ENCODE results near the gene SRPRB. TPM values are rescaled to one million over a fixed set of nuclear protein-coding genes. Genes with fewer than 3 reads are reported as not detected.

Gene SRPRB
- total and polyA plus RNA-seq, 9 of the 15 experiments (the other 6 are each of a cell fraction or from before 2014, with no cell fraction given): 29.5 to 66.0 (median 41.4) TPM

GRCh38 chr3:133828576-133829309, 23.1 kb downstream of the SRPRB start:
- intact Hi-C loops (cut with micrococcal nuclease) (no loop called here), in situ Hi-C loops (cut with MboI) (no loop called here)
- no TSS peak for BruUV-seq (replicated peaks)
- CTCF ChIA-PET (ENCODE audit: low intra/inter-chr PET ratio): no interaction called here
- POLR2A ChIA-PET: interaction anchor here (1.2 to 1.3 kb wide), 2 partner anchors 11 to 15 kb away, joined by 4 to 5 read pairs; no protein-coding TSS in a partner anchor
- no peaks in the 10 kb centered on the region for H3K9me1 ChIP-seq (ENCODE audit: control insufficient read depth, insufficient read depth, low read length)
- peak overlapping the region; percentile 30; the same call in 1 of the 2 replicates for H3K4me2 ChIP-seq (ENCODE audit: insufficient read depth, low read length)
- WGBS (ENCODE audit: insufficient coverage, low coverage, missing lambda C conversion rate): 14% methylated on average over 11 of the region's 12 CpGs
- H3K79me2 ChIP-seq (ENCODE audit: control insufficient read depth, insufficient read depth, low read length): no peaks in the 10 kb centered on the region
- peak overlapping the region in 1 of 2 experiments; percentile 66; a peak in 1 of 4 replicates for H3K9ac ChIP-seq (ENCODE audit: insufficient read depth in 1 of 2, low read depth in 2 of 2, low read length in 2 of 2)
- no peaks in the 10 kb centered on the region for H3K27me3 ChIP-seq (ENCODE audit: control insufficient read depth in 2 of 2, insufficient read depth in 2 of 2, low read length in 2 of 2)
- no peaks in the 10 kb centered on the region for H3K9me3 ChIP-seq (replicated peaks; ENCODE audit: control insufficient read depth, insufficient read depth, low read depth, low read length)
- no peak overlapping the region for H3K27ac ChIP-seq (ENCODE audit: extremely low read depth, low read depth, low read length)
- H4K20me1 ChIP-seq (replicated peaks; ENCODE audit: control insufficient read depth, insufficient read depth, low read length): no peaks in the 10 kb centered on the region
- peaks cover 14% of the 10 kb centered on the region; the same call in 2 of the 3 replicates for H3K36me3 ChIP-seq (ENCODE audit: control insufficient read depth, insufficient read depth, low read length)
- H3K4me3 ChIP-seq: no peak overlapping the region
- ATAC-seq (peak; percentile 99), FAIRE-seq (peak; percentile 70), DNase-seq (ENCODE audit: extremely low read depth in 1 of 4, low spot score in 3 of 4) (peak; percentile 70 to 82 (median 80))
- peaks cover 0 to 5% of the 10 kb centered on the region in 2 experiments; a peak in 2 of 5 replicates for H3K4me1 ChIP-seq (replicated peaks in 1 of 2; ENCODE audit: control insufficient read depth in 2 of 2, insufficient read depth in 2 of 2, low read length in 2 of 2)
- no peak overlapping the region for H2AFZ ChIP-seq (ENCODE audit: low read depth, low read length)
- TF ChIP-seq IRF2 (CRISPR knock-in tag; IDR thresholded peaks at IDR 0.05) (no peak), CHD4 (IDR thresholded peaks at IDR 0.05; ENCODE audit: insufficient read depth, insufficient replicate concordance, low read depth, low read length, poor library complexity, severe bottlenecking) (no peak), ASH1L (IDR thresholded peaks at IDR 0.05; ENCODE audit: borderline replicate concordance, low read depth, partially characterized antibody) (peak; percentile 19), TBP (optimal IDR thresholded peaks at IDR 0.05; ENCODE audit: low read depth, low read length) (no peak), ZNF253 (CRISPR knock-in tag; conservative IDR thresholded peaks at IDR 0.05) (no peak), CSDE1 (IDR thresholded peaks at IDR 0.05) (no peak), FOS (IDR thresholded peaks at IDR 0.05; ENCODE audit: extremely low read depth, insufficient read length) (peak; percentile 53), SP2 (IDR thresholded peaks at IDR 0.05; ENCODE audit: extremely low read depth, low read depth, low read length, poor library complexity, severe bottlenecking) (peak; percentile 43), PKNOX1 (IDR thresholded peaks at IDR 0.05) (peak; percentile 92), MLX (CRISPR knock-in tag; conservative IDR thresholded peaks at IDR 0.05) (no peak), HNRNPK (IDR thresholded peaks at IDR 0.05; ENCODE audit: low read depth, low read length, poor library complexity, severe bottlenecking) (no peak), TFE3 (CRISPR knock-in tag; IDR thresholded peaks at IDR 0.05) (no peak), AFF4 (CRISPR knock-in tag; IDR thresholded peaks at IDR 0.05) (no peak)
